Lower lobe of right lung (tissue), 2 donors: ENCODE data around the gene TRIM15. TPM values are rescaled to one million over a fixed set of nuclear protein-coding genes. Genes with fewer than 3 reads are reported as not detected.

ENCODE experiments used
- ATAC-seq, 2 donors: fragments of 200-7000 bp; cut with Tn5 transposase; one replicate each; pipeline ENCODE4 v1.9.1; 2020 to 2022; ENCODE audit warnings: mild to moderate bottlenecking in 2 of 2, moderate library complexity in 2 of 2
- DNase-seq: peaks from one replicate; pipeline ENCODE4 v3.0.0-alpha.2; 2020
- H3K27ac ChIP-seq: fragments of 200-600 bp; one replicate; pipeline ENCODE4 v1.8.0; 2022
- H3K27me3 ChIP-seq: fragments of 200-600 bp; one replicate; pipeline ENCODE4 v1.8.0; 2022; ENCODE audit warnings: low read depth
- H3K36me3 ChIP-seq: fragments of 200-600 bp; one replicate; pipeline ENCODE4 v1.8.0; 2022; ENCODE audit warnings: mild to moderate bottlenecking
- H3K4me1 ChIP-seq: fragments of 200-600 bp; one replicate; pipeline ENCODE4 v1.8.0; 2022
- H3K4me3 ChIP-seq: fragments of 200-600 bp; one replicate; pipeline ENCODE4 v1.8.0; 2022; ENCODE audit warnings: mild to moderate bottlenecking
- H3K9me3 ChIP-seq: fragments of 200-600 bp; one replicate; pipeline ENCODE4 v1.8.0; 2022
- CTCF ChIP-seq: fragments of 200-600 bp; IDR thresholded peaks from one replicate; pipeline ENCODE4 v1.8.0; 2022; ENCODE audit warnings: antibody characterized with exemption, mild to moderate bottlenecking
- intact Hi-C: fragments of 100-400 bp; cut with DNase I; formaldehyde crosslinking; loops from one replicate; pipeline ENCODE4 v1.11.0; 2022
- total RNA-seq: library from RNA; stranded (reverse); fragmentation: NEBNext Ultra II Directional; extraction: Animal tissue kit (Norgen Biotek cat#: 25700); gene quantifications from one replicate; pipeline ENCODE4 v1.2.1, GENCODE V29; 2021
- donor health status: DM: no; HTN: yes; CAD: no; lungs with severe emphysema.

TRIM15 gene
- total RNA-seq, 1 donor from 2014 or later = not detected

GRCh38 chr6:30211306-30211705 is 48.0 kb downstream of the TRIM15 start:
- Histone ChIP-seq H3K9me3 (no peaks in the 10 kb centered on the region), H3K27ac (no peak overlapping the region), H3K4me3 (no peak overlapping the region), H3K36me3 (no peaks in the 10 kb centered on the region), H3K27me3 (no peaks in the 10 kb centered on the region), H3K4me1 (peaks cover 60% of the 10 kb centered on the region)
- no peak for TF ChIP-seq CTCF
- ATAC-seq (no peak), DNase-seq (no peak)
- intact Hi-C loops = no loop called here

- H3K27me3 ChIP-seq = no peaks in the 10 kb centered on the region
- peak overlapping the region; percentile 85 for H3K4me3 ChIP-seq
- H3K4me1 ChIP-seq = peaks cover 54% of the 10 kb centered on the region
- intact Hi-C loops = no loop called here
- no peaks in the 10 kb centered on the region for H3K9me3 ChIP-seq
- ATAC-seq = no peak
- no peak for TF ChIP-seq CTCF
- DNase-seq = no peak
- no peak overlapping the region for H3K27ac ChIP-seq
- no peaks in the 10 kb centered on the region for H3K36me3 ChIP-seq
Measured at GRCh38 chr6:30211899-30212298, 48.6 kb downstream of the TRIM15 start.

GRCh38 chr6:30212865-30213666 is 49.7 kb downstream of the TRIM15 start, which contains the start of gene TRIM26:
Gene TRIM26, minus strand, starts transcription at chr6:30213406. Its CDS starts 14,303 bp downstream, at chr6:30199103.
- H3K9me3 ChIP-seq = no peaks in the 10 kb centered on the region
- peak within 1 kb of the TSS; percentile 85 for H3K4me3 ChIP-seq
- peak within 1 kb of the TSS; percentile 96 for H3K27ac ChIP-seq
- DNase-seq = peak; percentile 98
- no peaks in the 10 kb centered on the region for H3K27me3 ChIP-seq
- H3K36me3 ChIP-seq = no peaks in the 10 kb centered on the region
- intact Hi-C loops = no loop called here
- peaks cover 42% of the 10 kb centered on the region for H3K4me1 ChIP-seq
- TF ChIP-seq CTCF = no peak
- peak; percentile 97 for ATAC-seq

GRCh38 chr6:30213667-30213956 is 50.3 kb downstream of the TRIM15 start:
- Histone ChIP-seq H3K4me3 (peak overlapping the region; percentile 85), H3K27me3 (no peaks in the 10 kb centered on the region), H3K4me1 (peaks cover 36% of the 10 kb centered on the region), H3K9me3 (no peaks in the 10 kb centered on the region), H3K36me3 (no peaks in the 10 kb centered on the region), H3K27ac (peak overlapping the region; percentile 96)
- intact Hi-C loops = no loop called here
- ATAC-seq (no peak), DNase-seq (no peak)
- TF ChIP-seq CTCF = no peak

- peak; percentile 94 for ATAC-seq
- H3K4me3 ChIP-seq = peak overlapping the region; percentile 85
- no peaks in the 10 kb centered on the region for H3K9me3 ChIP-seq
- H3K27ac ChIP-seq = peak overlapping the region; percentile 96
- no peak for TF ChIP-seq CTCF
- intact Hi-C loops = no loop called here
- peaks cover 36% of the 10 kb centered on the region for H3K4me1 ChIP-seq
- DNase-seq = peak; percentile 93
- H3K27me3 ChIP-seq = no peaks in the 10 kb centered on the region
- H3K36me3 ChIP-seq = no peaks in the 10 kb centered on the region
Measured at GRCh38 chr6:30213957-30214656, 50.8 kb downstream of the TRIM15 start.
